ENCODE data around the gene FHAD1. TPM values are rescaled to one million over a fixed set of nuclear protein-coding genes. Genes with fewer than 3 reads are reported as not detected.

FHAD1 gene
- total and polyA plus RNA-seq, 2 donors (not counting 1 experiment from before 2014, with no cell fraction given) = not detected

GRCh38 chr1:15323989-15324868, 77.2 kb downstream of the FHAD1 start:
- DNase-seq = no peak
- POLR2A ChIA-PET = no interaction called here
- Mint-ChIP-seq H3K9me3 (ENCODE audit: insufficient read depth) (no peaks in the 10 kb centered on the region), H3K27me3 (peaks cover 22% of the 10 kb centered on the region), H3K27ac (no peak overlapping the region), H3K4me3 (no peak overlapping the region), H3K4me1 (no peaks in the 10 kb centered on the region)
- Histone ChIP-seq H3K36me3 (replicated peaks in 1 of 2; ENCODE audit: control extremely low read depth in 1 of 2, control insufficient read depth in 1 of 2, extremely low read depth in 1 of 2, insufficient read depth in 2 of 2, low read length in 1 of 2) (no peaks in the 10 kb centered on the region), H3K27ac (ENCODE audit: low read length in 2 of 2) (no peak overlapping the region), H3K4me1 (ENCODE audit: control insufficient read depth in 2 of 2, insufficient read depth in 2 of 2, low read length in 2 of 2) (peaks cover 0 to 5% of the 10 kb centered on the region in 2 donors), H3K79me2 (ENCODE audit: control insufficient read depth, insufficient read depth, low read length) (no peaks in the 10 kb centered on the region), H3K4me3 (ENCODE audit: control extremely low read depth in 1 of 5, extremely low read depth in 1 of 5, insufficient read depth in 1 of 5, low read depth in 2 of 5, low read length in 4 of 5) (no peak overlapping the region), H3K9me3 (ENCODE audit: control extremely low read depth in 1 of 3, control insufficient read depth in 2 of 3, insufficient read depth in 1 of 3, low read length in 2 of 3) (peaks cover 2 to 8% (median 2%) of the 10 kb centered on the region in 3 donors), H3K27me3 (replicated peaks in 1 of 4; ENCODE audit: control extremely low read depth in 1 of 4, control insufficient read depth in 3 of 4, insufficient read depth in 4 of 4, low read length in 3 of 4) (peaks cover 0 to 13% (median 0%) of the 10 kb centered on the region in 4 experiments), H3K4me2 (replicated peaks; ENCODE audit: low read depth, low read length, poor library complexity, severe bottlenecking) (no peak overlapping the region), H2AFZ (ENCODE audit: insufficient read depth, low read depth, low read length, poor library complexity, severe bottlenecking) (no peak overlapping the region), H4K20me1 (ENCODE audit: control insufficient read depth, insufficient read depth, low read length, poor library complexity, severe bottlenecking) (no peaks in the 10 kb centered on the region), H3K9ac (ENCODE audit: low read length) (no peak overlapping the region)
- TF ChIP-seq EZH2 (IDR thresholded peaks at IDR 0.05; ENCODE audit: borderline replicate concordance, insufficient read depth, low read depth, low read length, poor library complexity, severe bottlenecking) (no peak), CTCF (IDR thresholded peaks at IDR 0.05) (no peak)
- ATAC-seq (ENCODE audit: low read depth) = no peak
- CTCF ChIA-PET = interaction anchor here (0.7 to 4.7 kb wide), 28 partner anchors 9 to 196 kb away, joined by 3 to 292 read pairs (median 4); partner anchors contain the start of gene CTRC
- intact Hi-C loops (cut with micrococcal nuclease) = loop anchor here (5.0 kb wide), 1 partner anchor 418 kb away; the partner anchor contains the start of gene TMEM82
- 90% methylated on average over 19 of the region's 24 CpGs for whole genome bisulfite sequencing (ENCODE audit: insufficient coverage)

GRCh38 chr1:15324869-15325335, 77.9 kb downstream of the FHAD1 start:
- Mint-ChIP-seq H3K27me3 (peaks cover 25% of the 10 kb centered on the region), H3K4me1 (no peaks in the 10 kb centered on the region), H3K9me3 (ENCODE audit: insufficient read depth) (no peaks in the 10 kb centered on the region), H3K4me3 (no peak overlapping the region), H3K27ac (no peak overlapping the region)
- intact Hi-C loops (cut with micrococcal nuclease) = loop anchor here (5.0 kb wide), 1 partner anchor 417 kb away; the partner anchor contains the start of gene TMEM82
- TF ChIP-seq EZH2 (IDR thresholded peaks at IDR 0.05; ENCODE audit: borderline replicate concordance, insufficient read depth, low read depth, low read length, poor library complexity, severe bottlenecking) (no peak), CTCF (IDR thresholded peaks at IDR 0.05) (no peak)
- ChIA-PET CTCF (interaction anchor here (0.6 to 4.7 kb wide), 9 partner anchors 8 to 175 kb away, joined by 3 to 292 read pairs (median 5); no protein-coding TSS in a partner anchor), POLR2A (no interaction called here)
- Histone ChIP-seq H3K4me2 (replicated peaks; ENCODE audit: low read depth, low read length, poor library complexity, severe bottlenecking) (no peak overlapping the region), H3K27me3 (replicated peaks in 1 of 4; ENCODE audit: control extremely low read depth in 1 of 4, control insufficient read depth in 3 of 4, insufficient read depth in 4 of 4, low read length in 3 of 4) (peaks cover 0 to 14% (median 0%) of the 10 kb centered on the region in 4 experiments), H2AFZ (ENCODE audit: insufficient read depth, low read depth, low read length, poor library complexity, severe bottlenecking) (no peak overlapping the region), H3K27ac (ENCODE audit: low read length in 2 of 2) (no peak overlapping the region), H3K9ac (ENCODE audit: low read length) (no peak overlapping the region), H3K79me2 (ENCODE audit: control insufficient read depth, insufficient read depth, low read length) (no peaks in the 10 kb centered on the region), H3K4me3 (ENCODE audit: control extremely low read depth in 1 of 5, extremely low read depth in 1 of 5, insufficient read depth in 1 of 5, low read depth in 2 of 5, low read length in 4 of 5) (no peak overlapping the region), H3K9me3 (ENCODE audit: control extremely low read depth in 1 of 3, control insufficient read depth in 2 of 3, insufficient read depth in 1 of 3, low read length in 2 of 3) (peaks cover 1 to 6% (median 2%) of the 10 kb centered on the region in 3 donors), H4K20me1 (ENCODE audit: control insufficient read depth, insufficient read depth, low read length, poor library complexity, severe bottlenecking) (no peaks in the 10 kb centered on the region), H3K4me1 (ENCODE audit: control insufficient read depth in 2 of 2, insufficient read depth in 2 of 2, low read length in 2 of 2) (peaks cover 0 to 5% of the 10 kb centered on the region in 2 donors), H3K36me3 (replicated peaks in 1 of 2; ENCODE audit: control extremely low read depth in 1 of 2, control insufficient read depth in 1 of 2, extremely low read depth in 1 of 2, insufficient read depth in 2 of 2, low read length in 1 of 2) (no peaks in the 10 kb centered on the region)
- 80% methylated on average over 7 of the region's 9 CpGs for WGBS (ENCODE audit: insufficient coverage)
- DNase-seq = no peak
- no peak for ATAC-seq (ENCODE audit: low read depth)
